A549 (cell line): ENCODE data around the gene KRTAP4-12. TPM values are rescaled to one million over a fixed set of nuclear protein-coding genes. Genes with fewer than 3 reads are reported as not detected.
A peak's percentile ranks its signal among the peaks of the same experiment; 100 is the strongest.
"Not testable (repeated sequence)": the region's sequence is repeated elsewhere in the genome, so short reads cannot be mapped to it uniquely, and the experiment has no call there.

Experiments used
- ATAC-seq, 2 experiments: fragments of 200-7000 bp in 1 of 2; fragments of >200 bp in 1 of 2; cut with Nextera tagmentation in 1 of 2; cut with Tn5 transposase in 1 of 2; 3 replicates each; pipeline versions ENCODE4 v1.8.0 to v1.9.1; 2018 to 2020; ENCODE audit warnings: mild to moderate bottlenecking in 1 of 2, moderate library complexity in 1 of 2
- CTCF ChIA-PET: fragments of 300-600 bp; sonication (Branson Sonifier 250); formaldehyde crosslinking; extraction: SDS; loops from one replicate; lab custom pipeline; 2021; ENCODE audit warnings: antibody characterized with exemption, inconsistent platforms; lab: Yijun Ruan, JAX
- POLR2A ChIA-PET: fragments of 350-600 bp; formaldehyde crosslinking; extraction: SDS; loops from one replicate; lab custom pipeline; 2021; ENCODE audit warnings: antibody characterized with exemption, inconsistent platforms; lab: Yijun Ruan, JAX
- DNase-seq, 2 experiments: peaks; one replicate each; pipeline versions ENCODE4 v3.0.0 to v3.0.0-alpha.2; 2011 to 2016; ENCODE audit warnings: low read depth in 1 of 2, low spot score in 1 of 2
- FAIRE-seq: peaks from 2 replicates; lab custom pipeline; 2011; peaks lifted over from hg19 to GRCh38; lab: Jason Lieb, UNC
- H3K27ac ChIP-seq, 2 experiments: fragments of >200 bp; sonication (Bioruptor Twin); formaldehyde crosslinking; 3 replicates each; pipeline ENCODE4 v1.5.1; 2016 to 2017
- H3K4me1 ChIP-seq: fragments of >200 bp; sonication (Bioruptor Twin); formaldehyde crosslinking; 3 replicates; pipeline ENCODE4 v1.6.1; 2016
- H3K4me2 ChIP-seq: fragments of >200 bp; sonication (Bioruptor Twin); formaldehyde crosslinking; 3 replicates; pipeline ENCODE4 v1.6.1; 2016
- H3K4me3 ChIP-seq: fragments of >200 bp; sonication (Bioruptor Twin); formaldehyde crosslinking; 3 replicates; pipeline ENCODE4 v1.5.1; 2016
- H3K9me3 ChIP-seq: fragments of >200 bp; sonication (Bioruptor Twin); formaldehyde crosslinking; 3 replicates; pipeline ENCODE4 v1.6.1; 2016
- BHLHE40 ChIP-seq: IDR thresholded peaks from 2 replicates; pipeline ENCODE4 v1.6.1; 2012; ENCODE audit warnings: low read depth, low read length, inconsistent platforms
- CBX8 ChIP-seq: fragments of 200-600 bp; sonication (generic); IDR thresholded peaks from 2 replicates; pipeline ENCODE4 v1.6.1; 2016
- CEBPB ChIP-seq, 2 experiments: fragments of >200 bp in 1 of 2; sonication (Bioruptor Twin) in 1 of 2; formaldehyde crosslinking in 1 of 2; IDR thresholded peaks; 2 replicates each; pipeline ENCODE4 v1.6.1; 2012 to 2016
- EHMT2 ChIP-seq: fragments of 200-600 bp; sonication (generic); IDR thresholded peaks from 2 replicates; pipeline ENCODE4 v1.6.1; 2016; ENCODE audit warnings: antibody characterized with exemption, low read depth, mild to moderate bottlenecking, moderate library complexity
- EP300 ChIP-seq, 2 experiments: fragments of >200 bp; sonication (Bioruptor Twin); formaldehyde crosslinking; IDR thresholded peaks; 2 replicates in 1 of 2; 3 replicates in 1 of 2; pipeline ENCODE4 v1.6.1; 2016 to 2017
- FOSB ChIP-seq: fragments of 250-450 bp; sonication (Bioruptor Pico); IDR thresholded peaks from 2 replicates; pipeline ENCODE4 v1.5.0; 2020; ENCODE audit warnings: mild to moderate bottlenecking, moderate library complexity
- FOSL2 ChIP-seq, 2 experiments: fragments of 450-650 bp in 1 of 2; fragments of >200 bp in 1 of 2; sonication (Bioruptor Twin) in 1 of 2; formaldehyde crosslinking; IDR thresholded peaks; 2 replicates each; pipeline versions ENCODE4 v1.5.0 to v1.6.1; 2016 to 2020; ENCODE audit warnings: mild to moderate bottlenecking in 1 of 2, moderate library complexity in 1 of 2
- MAFK ChIP-seq: fragments of 450-650 bp; IDR thresholded peaks from 2 replicates; pipeline ENCODE4 v1.6.1; 2014; ENCODE audit not compliant: partially characterized antibody
- MAZ ChIP-seq: fragments of 150-350 bp; IDR thresholded peaks from 2 replicates; pipeline ENCODE4 v1.6.1; 2014; ENCODE audit warnings: antibody characterized with exemption, low read depth, low read length, borderline replicate concordance
- MYC ChIP-seq: IDR thresholded peaks from 2 replicates; pipeline ENCODE4 v1.6.1; 2012; ENCODE audit warnings: mild to moderate bottlenecking, inconsistent platforms, low read length, improper control_type of control experiment, borderline replicate concordance
- NPAS2 ChIP-seq: fragments of 250-450 bp; sonication (Bioruptor Pico); IDR thresholded peaks from 2 replicates; pipeline ENCODE4 v1.8.0; 2022; ENCODE audit warnings: mild to moderate bottlenecking, moderate library complexity, borderline replicate concordance
- POLR2AphosphoS2 ChIP-seq: conservative IDR thresholded peaks from 2 replicates; pipeline ENCODE4 v1.6.1; 2012; ENCODE audit warnings: low read length, improper control_type of control experiment, inconsistent platforms
- RAD21 ChIP-seq, 2 experiments: fragments of >200 bp in 1 of 2; sonication (Bioruptor Twin) in 1 of 2; formaldehyde crosslinking in 1 of 2; IDR thresholded peaks in 1 of 2; conservative IDR thresholded peaks in 1 of 2; 2 replicates in 1 of 2; 3 replicates in 1 of 2; pipeline ENCODE4 v1.6.1; 2012 to 2018; ENCODE audit warnings: inconsistent platforms in 1 of 2
- ZFP36 ChIP-seq: fragments of 450-650 bp; IDR thresholded peaks from 2 replicates; pipeline ENCODE4 v1.6.1; 2014; ENCODE audit warnings: borderline replicate concordance; ENCODE audit not compliant: partially characterized antibody
- WGBS: methylation state at CpG from one replicate; pipeline ENCODE4 v1.1.6; 2017; ENCODE audit errors: missing lambda C conversion rate; 5-methylcytosine and 5-hydroxymethylcytosine counted together
- polyA plus RNA-seq, 4 experiments: library from polyadenylated mRNA; depleted of rRNA in 3 of 4; stranded (reverse); fragments of >200 nt; fragmentation: RNase III in 1 of 4; extraction: RNeasy Plus Mini Kit Qiagen cat#74134 plus additional on column Dnase treatment in 1 of 4; gene quantifications; 2 replicates in 3 of 4; 3 replicates in 1 of 4; pipeline ENCODE4 v1.2.3, GENCODE V29; 2011 to 2017
- TF ChIP-seq, protein P1 (sequence below): IDR thresholded peaks from 2 replicates; pipeline ENCODE4 v1.6.1; 2012; ENCODE audit warnings: low read depth, borderline replicate concordance
- TF ChIP-seq, protein P2 (sequence below): fragments of 250-450 bp; sonication (Bioruptor Pico); IDR thresholded peaks from 2 replicates; pipeline ENCODE4 v1.5.0; 2021; ENCODE audit warnings: mild to moderate bottlenecking, moderate library complexity, borderline replicate concordance
- TF ChIP-seq, protein P3 (sequence below): fragments of >200 bp; sonication (Bioruptor Twin); formaldehyde crosslinking; IDR thresholded peaks from 2 replicates; pipeline ENCODE4 v1.6.1; 2016
- TF ChIP-seq, protein P4 (sequence below): IDR thresholded peaks from 2 replicates; pipeline ENCODE4 v1.6.1; 2012

Gene KRTAP4-12
- polyA plus RNA-seq, 2 of the 4 experiments (the other 2 are of a cell fraction): not detected

GRCh38 chr17:41151525-41151924 lies 27.5 kb upstream of the KRTAP4-12 start:
- no peak overlapping the region for H3K4me3 ChIP-seq
- peak; percentile 46 for FAIRE-seq
- ChIA-PET POLR2A (no interaction called here), CTCF (no interaction called here)
- no peak overlapping the region for H3K4me2 ChIP-seq
- no peak for ATAC-seq
- no peak overlapping the region for H3K27ac ChIP-seq
- DNase-seq: no peak
- no peaks in the 10 kb centered on the region for H3K4me1 ChIP-seq
- TF ChIP-seq POLR2AphosphoS2: no peak
- TF ChIP-seq, protein P1, sequence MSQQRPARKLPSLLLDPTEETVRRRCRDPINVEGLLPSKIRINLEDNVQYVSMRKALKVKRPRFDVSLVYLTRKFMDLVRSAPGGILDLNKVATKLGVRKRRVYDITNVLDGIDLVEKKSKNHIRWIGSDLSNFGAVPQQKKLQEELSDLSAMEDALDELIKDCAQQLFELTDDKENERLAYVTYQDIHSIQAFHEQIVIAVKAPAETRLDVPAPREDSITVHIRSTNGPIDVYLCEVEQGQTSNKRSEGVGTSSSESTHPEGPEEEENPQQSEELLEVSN: no peak
- no peak for TF ChIP-seq MYC
- peak; percentile 71 for TF ChIP-seq MAFK
- no peak for TF ChIP-seq RAD21 (conservative IDR thresholded peaks at IDR 0.05 in 1 of 2, IDR thresholded peaks at IDR 0.05 in 1 of 2)
- no peak for TF ChIP-seq BHLHE40
- TF ChIP-seq, protein P2, sequence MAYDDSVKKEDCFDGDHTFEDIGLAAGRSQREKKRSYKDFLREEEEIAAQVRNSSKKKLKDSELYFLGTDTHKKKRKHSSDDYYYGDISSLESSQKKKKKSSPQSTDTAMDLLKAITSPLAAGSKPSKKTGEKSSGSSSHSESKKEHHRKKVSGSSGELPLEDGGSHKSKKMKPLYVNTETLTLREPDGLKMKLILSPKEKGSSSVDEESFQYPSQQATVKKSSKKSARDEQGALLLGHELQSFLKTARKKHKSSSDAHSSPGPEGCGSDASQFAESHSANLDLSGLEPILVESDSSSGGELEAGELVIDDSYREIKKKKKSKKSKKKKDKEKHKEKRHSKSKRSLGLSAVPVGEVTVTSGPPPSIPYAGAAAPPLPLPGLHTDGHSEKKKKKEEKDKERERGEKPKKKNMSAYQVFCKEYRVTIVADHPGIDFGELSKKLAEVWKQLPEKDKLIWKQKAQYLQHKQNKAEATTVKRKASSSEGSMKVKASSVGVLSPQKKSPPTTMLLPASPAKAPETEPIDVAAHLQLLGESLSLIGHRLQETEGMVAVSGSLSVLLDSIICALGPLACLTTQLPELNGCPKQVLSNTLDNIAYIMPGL (CRISPR knock-in tag): no peak
- TF ChIP-seq, protein P3, sequence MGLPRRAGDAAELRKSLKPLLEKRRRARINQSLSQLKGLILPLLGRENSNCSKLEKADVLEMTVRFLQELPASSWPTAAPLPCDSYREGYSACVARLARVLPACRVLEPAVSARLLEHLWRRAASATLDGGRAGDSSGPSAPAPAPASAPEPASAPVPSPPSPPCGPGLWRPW: no peak
- H3K9me3 ChIP-seq: no peaks in the 10 kb centered on the region
- 35% methylated on average over 2 of the region's 2 CpGs for WGBS

- DNase-seq (no peak), FAIRE-seq (peak; percentile 18), ATAC-seq (no peak)
- CTCF ChIA-PET: interaction anchor here (0.7 kb wide), 1 partner anchor 381 kb away, joined by 3 read pairs; no protein-coding TSS in a partner anchor
- H3K27ac ChIP-seq: no peak overlapping the region
- TF ChIP-seq, protein P3: no peak
- TF ChIP-seq NPAS2 (CRISPR knock-in tag) (no peak), CEBPB (IDR thresholded peaks at IDR 0.05) (no peak), CBX8 (no peak), MAZ (no peak), ZFP36 (no peak), POLR2AphosphoS2 (no peak), EP300 (IDR thresholded peaks at IDR 0.05) (no peak), FOSL2 (IDR thresholded peaks at IDR 0.05) (no peak), FOSL2 (CRISPR knock-in tag; IDR thresholded peaks at IDR 0.05) (no peak), FOSB (CRISPR knock-in tag) (no peak)
- TF ChIP-seq, protein P2 (CRISPR knock-in tag): no peak
- WGBS: 78% methylated on average over 4 of the region's 4 CpGs
- POLR2A ChIA-PET: no interaction called here
- H3K4me1 ChIP-seq: no peaks in the 10 kb centered on the region
- no peak overlapping the region for H3K4me2 ChIP-seq
- H3K4me3 ChIP-seq: no peak overlapping the region
- H3K9me3 ChIP-seq: no peaks in the 10 kb centered on the region
These were observed 26.0 kb upstream of the KRTAP4-12 start for GRCh38 chr17:41150026-41150425.

DNA sequence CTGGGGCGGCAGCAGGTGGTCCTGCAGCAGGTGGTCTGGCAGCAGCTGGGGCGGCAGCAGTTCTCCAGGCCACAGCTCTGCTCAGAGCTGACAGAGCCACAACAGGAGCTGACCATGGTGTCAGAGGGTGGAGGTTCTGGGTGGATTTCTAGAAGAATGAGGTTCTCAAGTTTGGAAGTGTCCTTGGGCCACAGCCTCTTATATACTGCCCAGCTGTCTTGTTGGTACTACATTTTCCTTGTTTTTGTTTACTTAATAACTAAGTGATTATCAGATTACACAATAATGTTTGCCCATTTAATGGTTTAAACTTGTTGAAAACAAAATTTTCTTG lies 25.6 kb upstream of the KRTAP4-12 start, which contains the start of gene KRTAP4-5:
Gene KRTAP4-5, minus strand, starts transcription at position 174 of the 334 bp plus-strand sequence. Its CDS starts 58 bp downstream, at position 116.
- POLR2A ChIA-PET: no interaction called here
- H3K4me1 ChIP-seq: no peaks in the 10 kb centered on the region
- H3K9me3 ChIP-seq: no peaks in the 10 kb centered on the region
- H3K4me2 ChIP-seq: no peak within 1 kb of the TSS
- DNase-seq: no peak
- H3K27ac ChIP-seq: no peak within 1 kb of the TSS
- 56% methylated on average over 2 of the region's 2 CpGs for WGBS
- no peak for TF ChIP-seq MAZ
- TF ChIP-seq, protein P4, sequence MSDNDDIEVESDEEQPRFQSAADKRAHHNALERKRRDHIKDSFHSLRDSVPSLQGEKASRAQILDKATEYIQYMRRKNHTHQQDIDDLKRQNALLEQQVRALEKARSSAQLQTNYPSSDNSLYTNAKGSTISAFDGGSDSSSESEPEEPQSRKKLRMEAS: no peak
- no peak for TF ChIP-seq EHMT2
- TF ChIP-seq, all 56 proteins: peak for 0
- no peak for FAIRE-seq
- CTCF ChIA-PET: interaction anchor here (0.7 kb wide), 1 partner anchor 381 kb away, joined by 3 read pairs; no protein-coding TSS in a partner anchor
- peak in 1 of 2 experiments; percentile 39; a peak in 1 of 6 replicates for ATAC-seq
- no peak within 1 kb of the TSS for H3K4me3 ChIP-seq

DNA sequence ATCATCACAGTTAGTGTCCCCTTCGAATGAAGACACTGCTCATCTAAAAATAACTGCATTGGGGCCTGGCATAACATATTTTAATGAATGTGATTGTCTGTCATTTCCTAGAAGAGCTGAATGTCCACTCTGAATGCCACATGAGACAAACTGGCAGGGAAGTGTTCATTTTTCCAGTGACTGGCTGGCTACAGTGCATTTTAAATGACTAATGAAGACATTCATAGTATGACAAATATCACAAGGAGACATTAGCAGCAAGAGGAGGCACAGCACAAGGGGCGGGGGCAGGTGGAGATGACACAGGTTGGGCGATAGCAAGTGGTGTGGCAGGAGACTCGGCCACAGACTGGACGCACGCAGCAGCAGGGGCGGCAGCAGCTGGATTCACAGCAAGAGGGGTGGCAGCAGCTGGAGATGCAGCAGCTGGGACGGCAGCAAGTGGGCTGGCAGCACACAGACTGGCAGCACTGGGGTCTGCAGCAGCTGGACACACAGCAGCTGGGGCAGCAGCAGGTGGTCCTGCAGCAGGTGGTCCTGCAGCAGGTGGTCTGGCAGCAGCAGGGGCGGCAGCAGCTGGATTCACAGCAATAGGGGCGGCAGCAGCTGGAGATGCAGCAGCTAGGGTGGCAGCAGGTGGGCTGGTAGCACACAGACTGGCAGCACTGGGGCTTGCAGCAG lies 25.1 kb upstream of the KRTAP4-12 start:
- WGBS: 70% methylated on average over 10 of the region's 10 CpGs
- H3K4me2 ChIP-seq, H3K4me3 ChIP-seq, H3K4me1 ChIP-seq, POLR2A ChIA-PET, ATAC-seq, DNase-seq, FAIRE-seq, H3K27ac ChIP-seq, H3K9me3 ChIP-seq: not testable (repeated sequence)
- CTCF ChIA-PET: interaction anchor here (0.7 kb wide), 1 partner anchor 381 kb away, joined by 3 read pairs; no protein-coding TSS in a partner anchor
